SKM-1 treated with dmso at 0.1 percent for 144 hours (cell line): ENCODE data around the gene FOSL1.
"Not testable (repeated sequence)": the region's sequence is repeated elsewhere in the genome, so short reads cannot be mapped to it uniquely, and the experiment has no call there.

Source experiments
- DNase-seq: peaks from one replicate; lab custom pipeline; 2025; ENCODE audit not compliant: unreplicated experiment; lab: John Stamatoyannopoulos, UW

The FOSL1 gene

DNA sequence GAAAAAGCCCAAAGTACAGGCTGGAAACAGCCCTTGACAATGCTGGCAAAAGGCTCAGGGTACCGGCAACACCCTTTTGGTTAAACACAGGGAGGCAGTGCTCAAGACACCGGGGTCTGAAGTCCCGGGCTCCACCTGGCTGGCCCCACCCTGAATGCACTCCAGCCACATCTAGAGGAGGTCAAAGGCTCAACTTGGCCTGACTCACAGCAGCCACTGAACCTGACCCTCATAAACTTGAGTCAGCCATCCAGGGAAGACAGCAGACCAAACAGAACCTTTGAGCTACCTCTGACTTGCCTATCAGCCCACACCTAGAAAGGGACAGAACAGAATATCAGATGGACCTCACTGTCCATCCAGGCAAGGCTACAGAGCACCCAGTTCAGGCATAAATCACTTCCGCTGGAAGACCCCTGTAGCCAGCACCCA is 46.0 kb downstream of the FOSL1 start:
- no peak for DNase-seq

DNA sequence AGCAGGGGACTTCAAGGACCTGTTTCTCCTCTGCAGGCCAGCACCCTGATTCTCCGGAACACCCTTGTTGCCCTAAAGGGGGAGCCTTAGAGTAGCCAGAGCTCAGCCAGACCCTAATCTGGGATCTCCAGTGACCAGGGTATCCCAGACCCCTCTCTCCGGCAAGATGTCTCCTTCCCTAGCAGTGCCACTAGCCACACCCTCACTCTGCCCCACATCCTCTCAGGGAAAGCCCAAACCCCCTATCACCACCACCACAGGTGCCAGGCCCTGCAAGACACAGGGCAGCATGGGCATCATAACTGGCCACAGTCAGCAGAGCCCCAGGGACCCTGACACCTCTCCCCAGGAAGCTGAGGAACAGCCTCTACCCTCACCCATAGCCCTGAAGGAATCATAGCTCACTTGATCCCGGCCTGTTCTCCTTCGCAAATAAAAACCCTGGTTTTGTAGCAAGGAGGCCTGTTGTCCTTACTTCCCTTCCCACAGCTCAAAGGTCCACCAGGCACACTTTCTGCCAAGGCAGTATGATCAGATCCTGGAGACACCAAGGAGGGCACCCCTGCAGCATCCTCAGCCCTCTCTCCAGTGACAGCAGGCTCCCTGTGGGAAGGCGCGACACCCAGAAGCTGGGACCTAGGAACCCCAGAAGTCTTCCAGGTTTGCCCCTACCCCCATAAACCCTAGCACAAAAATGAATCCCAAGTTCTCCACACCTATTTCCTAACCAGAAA is 46.8 kb downstream of the FOSL1 start:
- no peak for DNase-seq

DNA sequence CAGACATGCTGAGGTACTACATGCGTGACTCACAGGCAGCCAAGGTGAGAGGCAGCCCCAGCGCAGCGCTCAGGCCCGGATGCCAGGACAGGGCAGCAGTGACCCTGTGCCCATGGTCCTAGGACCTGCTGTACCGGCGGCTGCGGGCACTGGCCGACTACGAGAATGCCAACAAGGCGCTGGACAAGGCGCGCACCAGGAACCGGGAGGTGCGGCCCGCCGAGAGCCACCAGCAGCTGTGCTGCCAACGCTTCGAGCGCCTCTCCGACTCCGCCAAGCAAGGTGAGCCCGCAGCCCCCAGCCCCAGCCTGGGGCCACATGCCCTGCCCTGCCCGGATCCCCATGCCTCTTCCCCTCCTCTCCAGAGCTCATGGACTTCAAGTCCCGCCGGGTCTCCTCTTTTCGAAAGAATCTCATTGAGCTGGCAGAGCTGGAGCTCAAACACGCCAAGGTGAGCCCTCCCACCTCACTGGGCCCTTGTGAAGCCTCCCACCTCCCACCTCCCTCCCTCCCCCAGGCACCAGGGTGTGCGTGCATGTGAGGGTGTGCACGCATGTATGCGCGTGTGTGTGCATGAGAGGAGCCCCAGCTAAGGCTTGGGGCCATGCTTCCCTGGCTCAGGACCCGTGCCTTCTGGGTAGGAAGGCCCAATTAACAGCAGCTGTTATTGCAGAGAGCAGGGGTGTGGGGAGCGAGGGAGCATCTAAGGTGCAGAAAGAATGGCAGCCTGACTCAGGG is 47.5 kb downstream of the FOSL1 start:
- no peak for DNase-seq

DNA sequence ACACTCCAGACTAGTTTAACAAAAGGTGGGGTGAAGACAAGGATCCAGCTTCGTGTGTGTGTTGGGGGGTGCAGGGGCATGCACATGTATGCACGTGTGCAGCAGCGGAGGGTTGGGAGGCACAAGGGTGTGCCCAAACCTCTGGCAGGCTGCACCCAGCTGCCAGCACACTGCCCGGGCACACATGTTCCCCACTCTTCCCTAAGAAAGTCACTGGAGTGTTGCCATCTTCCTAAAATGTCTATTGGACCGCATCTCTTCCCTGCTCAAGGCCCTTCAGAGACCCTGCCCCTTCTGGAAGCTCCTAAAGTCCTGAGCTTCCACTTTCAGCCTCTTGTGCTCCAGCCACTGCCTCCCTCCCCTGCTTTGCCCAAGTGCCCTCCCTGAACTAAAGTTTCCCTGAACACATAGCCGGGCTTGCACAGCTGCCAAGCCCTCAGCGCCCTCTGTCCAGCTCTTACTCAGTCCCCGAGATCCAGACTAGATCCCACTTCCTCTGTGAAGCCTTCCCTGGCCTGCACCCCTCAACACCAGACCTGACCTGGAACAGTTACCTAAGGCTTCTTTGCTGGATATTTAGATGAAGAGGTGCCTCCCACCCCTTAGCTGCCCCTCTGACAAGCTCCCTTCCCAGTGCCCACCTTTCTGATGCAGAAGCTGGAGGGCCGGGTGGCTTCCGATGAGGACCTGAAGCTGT is 48.2 kb downstream of the FOSL1 start:
- DNase-seq, result no peak

DNA sequence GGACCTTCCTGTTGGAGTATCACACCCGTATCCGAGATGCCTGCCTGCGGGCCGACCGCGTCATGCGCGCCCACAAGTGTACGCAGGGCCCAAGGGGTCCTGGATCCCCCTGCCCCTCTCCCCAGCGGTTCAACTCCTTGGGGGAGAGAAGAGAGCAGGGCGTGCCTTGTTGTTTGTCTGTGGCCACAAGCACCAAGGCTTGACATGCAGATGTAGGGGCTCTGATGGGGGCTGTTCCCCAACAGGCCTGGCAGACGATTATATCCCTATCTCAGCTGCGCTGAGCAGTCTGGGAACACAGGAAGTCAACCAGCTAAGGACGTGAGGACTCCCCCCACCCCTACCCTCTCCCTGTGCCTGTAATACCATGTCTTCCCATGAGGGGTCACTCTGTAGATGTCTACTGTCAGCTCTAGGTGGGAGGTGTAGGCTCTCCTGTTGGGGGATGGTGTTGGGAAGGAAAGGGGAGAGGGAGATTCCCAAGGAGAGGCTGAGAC is 49.1 kb downstream of the FOSL1 start:
- DNase-seq, result no peak

DNA sequence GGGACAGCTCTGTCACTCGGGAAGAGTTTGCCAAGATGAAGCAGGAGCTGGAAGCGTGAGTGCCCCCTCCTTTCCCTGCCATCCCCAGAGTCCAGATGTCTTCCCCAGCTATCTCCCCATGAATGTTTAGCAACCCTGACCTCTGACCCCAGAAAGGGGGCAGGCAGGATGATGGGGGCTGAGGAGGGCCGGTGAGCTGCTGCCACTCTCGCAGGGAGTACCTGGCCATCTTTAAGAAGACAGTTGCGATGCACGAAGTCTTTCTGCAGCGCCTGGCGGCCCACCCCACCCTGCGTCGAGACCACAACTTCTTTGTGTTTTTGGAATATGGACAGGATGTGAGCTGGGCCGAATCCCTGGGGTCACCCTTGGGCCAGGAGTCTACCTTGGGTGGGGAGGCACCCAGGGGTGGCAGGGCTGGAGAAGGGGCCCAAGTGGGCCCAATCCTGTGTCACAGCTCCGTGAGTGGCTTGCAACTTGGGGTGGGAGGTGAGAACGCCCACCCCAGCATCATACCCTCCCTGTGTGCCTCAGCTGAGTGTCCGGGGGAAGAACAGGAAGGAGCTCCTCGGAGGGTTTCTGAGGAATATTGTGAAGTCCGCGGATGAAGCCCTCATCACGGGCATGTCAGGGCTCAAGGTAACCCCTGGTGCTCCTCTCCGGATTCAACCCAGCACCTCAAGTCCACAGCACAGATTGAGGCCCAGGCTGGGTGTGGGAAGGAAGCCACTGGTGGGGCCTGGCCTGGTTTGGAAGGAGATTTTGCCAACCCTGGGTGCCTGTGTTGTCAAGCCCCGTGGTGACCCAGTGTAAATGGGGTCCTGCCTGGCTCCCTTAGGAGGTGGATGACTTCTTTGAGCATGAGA is 49.7 kb downstream of the FOSL1 start:
- no peak for DNase-seq

DNA sequence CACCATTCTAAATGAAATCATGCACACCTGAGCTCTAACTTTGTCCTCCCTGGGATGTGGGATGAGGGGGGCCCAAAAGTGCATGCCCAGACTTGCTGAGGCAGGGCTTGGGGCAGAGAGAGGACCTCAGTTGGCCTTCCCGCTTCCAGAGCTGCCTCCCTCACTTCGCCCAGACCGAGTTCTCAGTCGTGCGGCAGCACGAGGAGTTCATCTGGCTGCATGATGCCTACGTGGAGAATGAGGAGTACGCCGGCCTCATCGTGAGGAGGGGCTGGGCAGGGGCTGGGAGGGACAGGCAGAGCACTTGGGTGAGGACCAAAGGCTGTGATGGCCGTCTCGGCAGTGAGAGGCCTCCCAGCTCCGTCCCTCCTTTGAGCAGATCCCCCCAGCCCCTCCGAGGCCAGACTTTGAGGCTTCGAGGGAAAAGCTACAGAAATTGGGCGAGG is 50.4 kb downstream of the FOSL1 start:
- no peak for DNase-seq

DNA sequence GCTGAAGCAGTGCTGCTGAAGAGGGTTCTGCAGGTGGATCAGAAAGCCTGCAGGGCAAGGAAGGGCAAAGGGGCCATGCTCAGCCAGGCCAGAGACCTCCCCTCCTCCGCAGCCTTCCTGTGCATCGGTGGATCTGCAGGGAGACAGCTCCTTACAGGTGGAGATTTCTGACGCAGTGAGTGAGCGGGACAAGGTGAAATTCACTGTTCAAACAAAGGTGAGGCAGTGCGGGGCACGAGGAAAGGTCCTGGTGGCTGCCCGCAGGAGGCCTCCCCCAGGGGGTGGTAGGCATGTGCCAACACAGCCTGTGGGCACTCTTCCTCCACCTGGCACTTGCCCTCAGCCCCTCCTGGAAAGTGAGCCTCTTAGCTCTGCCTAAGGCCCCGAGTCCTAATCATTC is 50.8 kb downstream of the FOSL1 start:
- no peak for DNase-seq

DNA sequence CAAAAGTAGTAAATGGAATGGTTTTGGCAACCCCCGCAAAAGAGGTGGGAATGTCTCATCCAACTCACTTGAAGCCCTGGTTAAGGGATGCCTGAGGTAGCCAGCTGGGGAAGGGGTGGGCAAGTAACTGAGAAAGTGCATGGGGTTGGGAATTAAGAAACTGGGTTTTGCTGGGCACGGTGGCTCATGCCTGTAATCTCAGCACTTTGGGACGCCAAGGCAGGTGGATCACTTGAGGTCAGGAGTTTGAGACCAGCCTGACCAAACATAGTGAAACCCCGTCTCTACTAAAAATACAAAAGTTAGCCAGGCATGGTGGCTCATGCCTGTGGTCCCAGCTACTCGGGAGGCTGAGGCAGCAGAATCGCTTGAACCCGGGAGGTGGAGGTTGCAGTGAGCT is 51.5 kb downstream of the FOSL1 start:
- not testable (repeated sequence) for DNase-seq

DNA sequence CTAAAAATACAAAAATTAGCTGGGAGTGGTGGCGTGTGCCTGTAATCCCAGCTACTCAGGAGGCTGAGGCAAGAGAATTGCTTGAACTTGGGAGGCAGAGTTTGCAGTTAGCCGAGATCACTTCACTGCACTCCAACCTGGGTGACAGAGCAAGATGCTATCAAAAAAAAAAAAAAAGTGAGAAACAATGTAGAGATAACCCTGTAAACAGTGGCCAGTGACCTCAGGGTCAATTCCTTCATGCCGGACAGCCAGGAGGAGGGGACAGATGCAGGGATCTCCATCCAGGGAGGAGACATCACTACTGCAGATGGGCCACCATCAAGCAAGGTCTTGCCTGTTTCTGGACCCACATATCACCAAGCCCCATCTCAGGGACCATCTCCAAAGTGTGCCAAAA is 52.4 kb downstream of the FOSL1 start:
- no peak for DNase-seq

DNA sequence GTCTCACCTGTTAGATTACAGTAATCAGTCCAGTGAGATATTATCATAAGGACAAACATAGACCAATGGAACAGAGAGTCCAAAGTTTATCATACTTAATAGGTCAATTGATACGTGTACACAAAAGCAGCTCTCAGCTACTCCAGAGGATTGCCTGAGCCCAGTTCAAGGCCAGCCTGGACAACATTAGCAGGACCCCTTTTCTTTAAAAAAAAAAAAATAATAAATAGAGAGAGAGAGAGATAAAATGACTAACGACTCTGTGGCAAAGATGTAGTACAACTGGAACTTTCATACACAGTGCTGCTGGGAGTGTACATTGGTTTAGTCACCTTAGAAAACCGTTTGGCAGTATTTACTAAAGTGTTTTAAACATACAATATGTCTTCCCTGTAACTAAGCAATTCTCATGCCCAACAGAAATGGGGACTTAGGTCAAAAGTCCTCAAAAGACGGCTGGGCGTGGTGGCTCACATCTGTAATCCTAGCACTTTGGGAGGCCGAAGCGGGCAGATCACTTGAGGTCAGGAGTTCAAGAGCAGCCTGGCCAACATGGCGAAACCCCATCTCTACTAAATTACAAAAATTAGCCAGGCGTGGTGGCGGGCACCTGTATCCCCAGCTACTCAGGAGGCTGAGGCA is 55.8 kb downstream of the FOSL1 start:
- DNase-seq, result no peak

DNA sequence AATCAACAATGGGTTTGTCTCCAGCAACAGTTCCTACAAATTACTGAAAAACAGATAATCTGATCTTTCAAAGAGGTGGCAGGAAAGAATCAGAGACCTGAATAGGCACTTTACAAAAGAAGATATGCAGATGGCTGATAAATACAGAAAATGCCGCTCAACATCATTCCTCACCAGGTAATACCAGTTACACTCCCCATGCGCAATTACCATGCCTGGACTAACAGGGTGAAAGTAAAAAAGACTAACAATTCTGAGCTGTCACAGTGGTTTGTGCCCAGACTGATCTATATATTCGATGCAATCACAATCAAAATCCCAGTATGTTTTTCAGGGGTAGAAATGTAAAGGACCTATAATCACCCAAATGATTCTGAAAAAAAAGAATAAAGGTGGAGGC is 56.4 kb downstream of the FOSL1 start:
- DNase-seq, result no peak

DNA sequence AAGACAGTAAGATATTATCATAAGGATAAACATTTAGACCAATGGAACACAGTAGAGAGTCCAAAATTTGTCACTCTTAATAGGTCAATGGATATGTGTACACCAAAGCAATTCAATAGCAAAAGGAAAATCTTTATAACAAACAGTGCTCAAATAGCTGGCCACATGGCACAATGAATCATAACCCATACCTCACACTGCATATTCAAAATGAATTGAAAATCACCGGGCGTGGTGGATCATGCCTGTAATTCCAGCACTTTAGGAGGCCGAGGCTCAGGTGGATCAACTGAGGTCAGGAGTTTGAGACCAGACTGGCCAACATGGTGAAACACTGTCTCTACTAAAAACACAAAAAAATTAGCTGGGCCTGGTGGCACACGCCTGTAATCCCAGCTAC is 58.0 kb downstream of the FOSL1 start:
- no peak for DNase-seq
